BLaER1 treated with 17β-estradiol and CSF1 and Interleukin-3, amounts not matched to agents 10 nM and 100 nM (cell line): Measurements from ENCODE around the gene ATP13A5.

Source experiments
- H3K27ac ChIP-seq, 11 experiments: shearing (Covaris generic); formaldehyde crosslinking; 2 replicates each; pipeline ENCODE4 v1.8.1; 2022
- H3K27me3 ChIP-seq, 11 experiments: shearing (Covaris generic); formaldehyde crosslinking; 2 replicates each; pipeline ENCODE4 v1.8.1; 2022
- H3K36me3 ChIP-seq, 11 experiments: shearing (Covaris generic); formaldehyde crosslinking; 2 replicates each; pipeline ENCODE4 v1.8.1; 2022
- H3K4me1 ChIP-seq, 10 experiments: shearing (Covaris generic); formaldehyde crosslinking; 2 replicates each; pipeline ENCODE4 v1.8.1; 2022
- H3K4me2 ChIP-seq, 11 experiments: shearing (Covaris generic); formaldehyde crosslinking; 2 replicates each; pipeline ENCODE4 v1.8.1; 2022
- H3K4me3 ChIP-seq, 10 experiments: shearing (Covaris generic); formaldehyde crosslinking; 2 replicates each; pipeline ENCODE4 v1.8.1; 2022
- H3K9ac ChIP-seq, 11 experiments: shearing (Covaris generic); formaldehyde crosslinking; 2 replicates each; pipeline ENCODE4 v1.8.1; 2022
- H3K9me3 ChIP-seq, 11 experiments: shearing (Covaris generic); formaldehyde crosslinking; replicated peaks in 1 of 11; 2 replicates each; pipeline ENCODE4 v1.8.1; 2022
- H4K20me1 ChIP-seq, 11 experiments: shearing (Covaris generic); formaldehyde crosslinking; 2 replicates each; pipeline ENCODE4 v1.8.1; 2022
- Cebpa-rat ChIP-seq, 11 experiments: shearing (Covaris generic); IDR thresholded peaks; 2 replicates each; pipeline ENCODE4 v1.8.1; 2022

Gene ATP13A5

GRCh38 chr3:193378706-193379105 is at the start of gene ATP13A5:
Gene ATP13A5, minus strand, starts transcription at chr3:193378753. Its CDS starts 28 bp downstream, at chr3:193378725.
- Histone ChIP-seq H3K27ac (no peak within 1 kb of the TSS), H3K4me3 (no peak within 1 kb of the TSS), H3K27me3 (no peaks in the 10 kb centered on the region), H3K36me3 (no peaks in the 10 kb centered on the region), H3K4me2 (no peak within 1 kb of the TSS), H4K20me1 (no peaks in the 10 kb centered on the region), H3K9me3 (no peaks in the 10 kb centered on the region), H3K4me1 (no peaks in the 10 kb centered on the region), H3K9ac (no peak within 1 kb of the TSS)
- TF ChIP-seq Cebpa-rat (IDR thresholded peaks at IDR 0.05), result no peak

GRCh38 chr3:193418576-193419373 is 40.2 kb upstream of the ATP13A5 start:
- peaks cover 24 to 55% (median 36%) of the 10 kb centered on the region in 11 experiments; a peak in 21 of 22 replicates for H3K9me3 ChIP-seq
- H3K4me1 ChIP-seq, result no peaks in the 10 kb centered on the region
- no peak overlapping the region for H3K4me3 ChIP-seq
- no peaks in the 10 kb centered on the region for H3K27me3 ChIP-seq
- no peak for TF ChIP-seq Cebpa-rat (IDR thresholded peaks at IDR 0.05)
- no peak overlapping the region for H3K4me2 ChIP-seq
- no peak overlapping the region for H3K9ac ChIP-seq
- no peaks in the 10 kb centered on the region for H3K36me3 ChIP-seq
- no peak overlapping the region for H3K27ac ChIP-seq
- H4K20me1 ChIP-seq, result no peaks in the 10 kb centered on the region

GRCh38 chr3:193416629-193417028 is 38.1 kb upstream of the ATP13A5 start:
- H3K36me3 ChIP-seq, result no peaks in the 10 kb centered on the region
- no peaks in the 10 kb centered on the region for H4K20me1 ChIP-seq
- peaks cover 29 to 69% (median 46%) of the 10 kb centered on the region in 11 experiments; a peak in 21 of 22 replicates for H3K9me3 ChIP-seq
- no peak for TF ChIP-seq Cebpa-rat (IDR thresholded peaks at IDR 0.05)
- H3K4me1 ChIP-seq, result no peaks in the 10 kb centered on the region
- no peak overlapping the region for H3K9ac ChIP-seq
- H3K4me2 ChIP-seq, result no peak overlapping the region
- H3K27me3 ChIP-seq, result no peaks in the 10 kb centered on the region
- H3K4me3 ChIP-seq, result no peak overlapping the region
- H3K27ac ChIP-seq, result no peak overlapping the region

GRCh38 chr3:193407688-193408087 is 29.1 kb upstream of the ATP13A5 start:
- no peak overlapping the region for H3K4me3 ChIP-seq
- no peak overlapping the region for H3K27ac ChIP-seq
- H3K27me3 ChIP-seq, result no peaks in the 10 kb centered on the region
- TF ChIP-seq Cebpa-rat (IDR thresholded peaks at IDR 0.05), result no peak
- H3K9me3 ChIP-seq, result peaks cover 0 to 4% (median 0%) of the 10 kb centered on the region in 11 experiments; a peak in 3 of 22 replicates
- no peaks in the 10 kb centered on the region for H3K36me3 ChIP-seq
- no peak overlapping the region for H3K4me2 ChIP-seq
- H4K20me1 ChIP-seq, result no peaks in the 10 kb centered on the region
- no peaks in the 10 kb centered on the region for H3K4me1 ChIP-seq
- H3K9ac ChIP-seq, result no peak overlapping the region

GRCh38 chr3:193407112-193407511 is 28.6 kb upstream of the ATP13A5 start:
- Histone ChIP-seq H3K36me3 (no peaks in the 10 kb centered on the region), H3K4me1 (no peaks in the 10 kb centered on the region), H3K4me2 (no peak overlapping the region), H3K27me3 (no peaks in the 10 kb centered on the region), H3K9me3 (no peaks in the 10 kb centered on the region), H4K20me1 (no peaks in the 10 kb centered on the region), H3K27ac (no peak overlapping the region), H3K4me3 (no peak overlapping the region), H3K9ac (no peak overlapping the region)
- TF ChIP-seq Cebpa-rat (IDR thresholded peaks at IDR 0.05), result no peak

DNA sequence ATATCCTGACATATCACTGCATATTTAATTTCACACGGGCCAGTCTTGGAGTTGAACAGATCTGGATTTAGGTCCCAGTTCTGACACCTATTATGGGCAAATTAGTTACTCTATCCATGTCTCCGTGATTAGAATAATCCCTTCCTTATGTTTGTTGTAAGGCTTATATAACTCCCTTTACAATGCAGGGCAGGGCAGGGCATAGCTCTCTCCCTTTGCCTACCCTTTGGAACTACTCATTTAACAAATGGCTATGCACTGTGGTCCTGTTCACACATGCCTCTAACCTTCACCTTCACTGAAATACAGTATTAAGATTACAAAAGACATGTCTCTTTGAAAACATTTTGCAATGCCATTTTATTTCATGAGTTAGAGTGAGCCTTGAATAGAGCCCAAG is 24.8 kb upstream of the ATP13A5 start:
- Histone ChIP-seq H3K9ac (no peak overlapping the region), H3K9me3 (no peaks in the 10 kb centered on the region), H3K27me3 (no peaks in the 10 kb centered on the region), H3K27ac (no peak overlapping the region), H3K36me3 (no peaks in the 10 kb centered on the region), H4K20me1 (no peaks in the 10 kb centered on the region), H3K4me3 (no peak overlapping the region), H3K4me1 (no peaks in the 10 kb centered on the region), H3K4me2 (no peak overlapping the region)
- TF ChIP-seq Cebpa-rat (IDR thresholded peaks at IDR 0.05), result no peak

DNA sequence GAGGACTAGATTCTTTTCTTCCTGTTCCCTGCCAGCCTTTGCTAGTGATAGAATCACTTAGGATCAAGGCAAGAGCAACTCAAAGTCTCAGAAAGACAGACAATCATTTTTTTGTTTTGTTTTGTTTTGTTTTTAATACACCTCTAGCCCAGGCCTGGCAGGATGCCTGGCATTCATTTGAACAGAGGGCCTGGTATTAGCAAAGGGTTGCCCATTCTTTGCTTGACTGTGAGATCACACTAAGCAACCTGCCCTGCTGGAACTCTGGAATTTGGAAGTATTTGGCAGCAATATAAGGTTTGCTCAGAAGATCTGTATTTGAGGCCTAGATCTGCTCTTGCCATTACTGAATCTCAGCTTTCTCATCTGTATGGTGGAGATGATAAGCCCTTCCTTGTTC is 21.8 kb upstream of the ATP13A5 start:
- no peaks in the 10 kb centered on the region for H3K4me1 ChIP-seq
- no peak for TF ChIP-seq Cebpa-rat (IDR thresholded peaks at IDR 0.05)
- no peak overlapping the region for H3K4me2 ChIP-seq
- H3K9ac ChIP-seq, result no peak overlapping the region
- no peak overlapping the region for H3K4me3 ChIP-seq
- no peaks in the 10 kb centered on the region for H3K9me3 ChIP-seq
- H3K27ac ChIP-seq, result no peak overlapping the region
- H3K36me3 ChIP-seq, result no peaks in the 10 kb centered on the region
- no peaks in the 10 kb centered on the region for H4K20me1 ChIP-seq
- no peaks in the 10 kb centered on the region for H3K27me3 ChIP-seq

DNA sequence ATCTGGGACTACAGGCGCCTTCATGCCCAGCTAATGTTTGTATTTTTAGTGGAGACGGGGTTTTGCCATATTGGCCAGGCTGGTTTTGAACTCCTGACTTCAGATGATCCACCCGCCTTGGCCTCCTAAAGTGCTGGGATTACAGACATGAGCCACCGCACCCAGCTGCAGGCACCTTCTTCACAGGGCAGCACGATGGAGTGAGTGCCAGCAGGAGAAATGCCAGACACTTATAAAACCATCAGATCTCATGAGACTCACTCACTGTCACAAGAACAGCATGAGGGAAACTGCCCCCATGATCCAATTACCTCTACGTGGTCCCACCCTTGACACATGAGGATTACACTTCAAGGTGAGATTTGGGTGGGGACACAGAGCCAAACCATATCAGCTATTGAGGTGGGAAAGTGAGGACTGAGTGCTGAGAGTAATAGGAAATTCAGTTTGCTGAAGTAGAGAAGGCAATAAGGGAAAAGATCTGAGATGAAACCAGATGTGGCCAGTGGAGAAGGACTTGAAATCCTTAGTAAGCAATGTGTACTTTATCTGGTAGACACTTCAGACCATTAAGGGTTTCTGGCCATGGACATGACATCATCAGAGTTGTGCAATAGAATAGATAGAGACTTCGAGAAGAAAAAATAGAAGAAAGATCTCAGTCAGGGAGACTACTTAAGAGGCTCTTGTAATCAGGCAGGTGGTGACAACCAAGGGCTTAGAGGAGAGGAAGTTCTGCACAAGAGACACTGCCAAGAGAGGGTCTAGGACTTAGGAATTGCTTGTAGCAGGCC is 18.1 kb upstream of the ATP13A5 start:
- Histone ChIP-seq H3K27ac (no peak overlapping the region), H3K4me3 (no peak overlapping the region), H3K4me1 (no peaks in the 10 kb centered on the region), H3K27me3 (no peaks in the 10 kb centered on the region), H3K36me3 (no peaks in the 10 kb centered on the region), H3K9ac (no peak overlapping the region), H3K4me2 (no peak overlapping the region), H3K9me3 (no peaks in the 10 kb centered on the region), H4K20me1 (no peaks in the 10 kb centered on the region)
- TF ChIP-seq Cebpa-rat (IDR thresholded peaks at IDR 0.05), result 0 out of 22 replicates have a peak, but pooled peaks of 1 of the 11 experiments have one; percentile 20

GRCh38 chr3:193391902-193392301 is 13.3 kb upstream of the ATP13A5 start:
- no peak overlapping the region for H3K9ac ChIP-seq
- no peak for TF ChIP-seq Cebpa-rat (IDR thresholded peaks at IDR 0.05)
- H3K4me1 ChIP-seq, result no peaks in the 10 kb centered on the region
- H3K36me3 ChIP-seq, result no peaks in the 10 kb centered on the region
- no peaks in the 10 kb centered on the region for H3K9me3 ChIP-seq
- no peak overlapping the region for H3K4me2 ChIP-seq
- no peak overlapping the region for H3K4me3 ChIP-seq
- H4K20me1 ChIP-seq, result no peaks in the 10 kb centered on the region
- no peaks in the 10 kb centered on the region for H3K27me3 ChIP-seq
- no peak overlapping the region for H3K27ac ChIP-seq
